HG02938 (cell line): Measurements from ENCODE around the gene GOPC.
"Not testable (repeated sequence)": the region's sequence is repeated elsewhere in the genome, so short reads cannot be mapped to it uniquely, and the experiment has no call there.

Experiments used
- ATAC-seq: cut with Tn5 transposase; IDR thresholded peaks from one replicate; pipeline ENCODE4 v1.9.1; 2021; ENCODE audit warnings: mild to moderate bottlenecking, moderate library complexity; ENCODE audit not compliant: unreplicated experiment

The GOPC gene

GRCh38 chr6:117602151-117602898 is at the start of gene GOPC:
Gene GOPC (minus strand): TSS chr6:117602511. CDS start chr6:117602288, 223 bp downstream.
- ATAC-seq: peak; percentile 92

GRCh38 chr6:117651984-117652383 is 49.7 kb upstream of the GOPC start:
- not testable (repeated sequence) for ATAC-seq

- ATAC-seq: no peak
Measured at GRCh38 chr6:117642976-117643375, 40.7 kb upstream of the GOPC start.

- no peak for ATAC-seq
Measured at GRCh38 chr6:117637770-117638169, 35.5 kb upstream of the GOPC start.

- no peak for ATAC-seq
Measured at GRCh38 chr6:117629119-117629660, 26.9 kb upstream of the GOPC start.

GRCh38 chr6:117627533-117627932 is 25.2 kb upstream of the GOPC start:
- no peak for ATAC-seq

GRCh38 chr6:117624869-117625481 is 22.7 kb upstream of the GOPC start:
- no peak for ATAC-seq

- peak; percentile 64 for ATAC-seq
Measured at GRCh38 chr6:117619178-117619577, 16.9 kb upstream of the GOPC start.

- ATAC-seq: no peak
Measured at GRCh38 chr6:117617210-117618035, 15.1 kb upstream of the GOPC start.

- no peak for ATAC-seq
Measured at GRCh38 chr6:117616391-117617209, 14.3 kb upstream of the GOPC start.

GRCh38 chr6:117615750-117616390 is 13.6 kb upstream of the GOPC start:
- ATAC-seq: no peak

- ATAC-seq: no peak
Measured at GRCh38 chr6:117613920-117614560, 11.7 kb upstream of the GOPC start.

- no peak for ATAC-seq
Measured at GRCh38 chr6:117607511-117607910, 5.2 kb upstream of the GOPC start.

GRCh38 chr6:117605169-117605826 is 3.0 kb upstream of the GOPC start:
- ATAC-seq: peak; percentile 45

- no peak for ATAC-seq
Measured at GRCh38 chr6:117603821-117604220, 1.5 kb upstream of the GOPC start.

- ATAC-seq: no peak
Measured at GRCh38 chr6:117602899-117603588, 733 bp upstream of the GOPC start.

- peak; percentile 13 for ATAC-seq
Measured at GRCh38 chr6:117601811-117602150, 530 bp downstream of the GOPC start.

- no peak for ATAC-seq
Measured at GRCh38 chr6:117600008-117600743, 2.1 kb downstream of the GOPC start.
